Fibroblast of lung (primary cell): ENCODE data around the gene HEXIM1.

Experiments used
- CTCF ChIP-seq, 2 donors: IDR thresholded peaks in 1 of 2; conservative IDR thresholded peaks in 1 of 2; 1 replicate in 1 of 2; 2 replicates in 1 of 2; pipeline ENCODE4 v1.5.1; 2011 to 2012; ENCODE audit warnings: low read length in 2 of 2, control low read depth in 1 of 2, inconsistent platforms in 1 of 2, low read depth in 1 of 2, mild to moderate bottlenecking in 1 of 2
- EZH2 ChIP-seq: IDR thresholded peaks from 2 replicates; pipeline ENCODE4 v1.5.1; 2012; ENCODE audit warnings: low read length, control low read depth, mild to moderate bottlenecking; ENCODE audit errors: missing control alignments

- TF ChIP-seq CTCF (conservative IDR thresholded peaks at IDR 0.05 in 1 of 2, IDR thresholded peaks at IDR 0.05 in 1 of 2; ENCODE audit: low read depth in 1 of 2, low read length in 2 of 2): no peak
- TF ChIP-seq EZH2: no peak
Measured at GRCh38 chr17:45164734-45165269, 16.5 kb downstream of the HEXIM1 start.
